ENCODE data around the gene CKAP2.

The CKAP2 gene

GRCh38 chr13:52411629-52412028, 43.6 kb upstream of the CKAP2 start:
- no peak overlapping the region for H2AFZ ChIP-seq (ENCODE audit: low read length)
- H3K36me3 ChIP-seq (replicated peaks; ENCODE audit: insufficient read depth, low read length), result no peaks in the 10 kb centered on the region
- no peaks in the 10 kb centered on the region for H3K79me2 ChIP-seq (ENCODE audit: low read length)
- H3K9ac ChIP-seq (ENCODE audit: low read length), result no peak overlapping the region
- H4K20me1 ChIP-seq (ENCODE audit: insufficient read depth, low read length), result no peaks in the 10 kb centered on the region
- no peaks in the 10 kb centered on the region for H3K9me2 ChIP-seq (replicated peaks; ENCODE audit: insufficient read depth, low read length)
- no peak overlapping the region for H3K4me3 ChIP-seq (ENCODE audit: low read length)
- DNase-seq, result no peak
- H3K9me3 ChIP-seq (replicated peaks; ENCODE audit: insufficient read depth, low read length), result no peaks in the 10 kb centered on the region
- no peak overlapping the region for H3K4me2 ChIP-seq (ENCODE audit: low read depth, low read length)
- no peak overlapping the region for H3K27ac ChIP-seq (ENCODE audit: low read length)
- H3K4me1 ChIP-seq (ENCODE audit: low read length), result no peaks in the 10 kb centered on the region
- no peaks in the 10 kb centered on the region for H3K27me3 ChIP-seq (replicated peaks; ENCODE audit: insufficient read depth, low read length)
- no peak for TF ChIP-seq EZH2phosphoT487 (IDR thresholded peaks at IDR 0.05; ENCODE audit: low read length)
- TF ChIP-seq, protein P1, sequence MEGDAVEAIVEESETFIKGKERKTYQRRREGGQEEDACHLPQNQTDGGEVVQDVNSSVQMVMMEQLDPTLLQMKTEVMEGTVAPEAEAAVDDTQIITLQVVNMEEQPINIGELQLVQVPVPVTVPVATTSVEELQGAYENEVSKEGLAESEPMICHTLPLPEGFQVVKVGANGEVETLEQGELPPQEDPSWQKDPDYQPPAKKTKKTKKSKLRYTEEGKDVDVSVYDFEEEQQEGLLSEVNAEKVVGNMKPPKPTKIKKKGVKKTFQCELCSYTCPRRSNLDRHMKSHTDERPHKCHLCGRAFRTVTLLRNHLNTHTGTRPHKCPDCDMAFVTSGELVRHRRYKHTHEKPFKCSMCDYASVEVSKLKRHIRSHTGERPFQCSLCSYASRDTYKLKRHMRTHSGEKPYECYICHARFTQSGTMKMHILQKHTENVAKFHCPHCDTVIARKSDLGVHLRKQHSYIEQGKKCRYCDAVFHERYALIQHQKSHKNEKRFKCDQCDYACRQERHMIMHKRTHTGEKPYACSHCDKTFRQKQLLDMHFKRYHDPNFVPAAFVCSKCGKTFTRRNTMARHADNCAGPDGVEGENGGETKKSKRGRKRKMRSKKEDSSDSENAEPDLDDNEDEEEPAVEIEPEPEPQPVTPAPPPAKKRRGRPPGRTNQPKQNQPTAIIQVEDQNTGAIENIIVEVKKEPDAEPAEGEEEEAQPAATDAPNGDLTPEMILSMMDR (IDR thresholded peaks at IDR 0.05; ENCODE audit: low read length), result no peak
- TF ChIP-seq EZH2 (optimal IDR thresholded peaks at IDR 0.05; ENCODE audit: low read depth, low read length), result no peak
- H3F3A ChIP-seq (ENCODE audit: insufficient read depth, low read length), result no peaks in the 10 kb centered on the region

DNA sequence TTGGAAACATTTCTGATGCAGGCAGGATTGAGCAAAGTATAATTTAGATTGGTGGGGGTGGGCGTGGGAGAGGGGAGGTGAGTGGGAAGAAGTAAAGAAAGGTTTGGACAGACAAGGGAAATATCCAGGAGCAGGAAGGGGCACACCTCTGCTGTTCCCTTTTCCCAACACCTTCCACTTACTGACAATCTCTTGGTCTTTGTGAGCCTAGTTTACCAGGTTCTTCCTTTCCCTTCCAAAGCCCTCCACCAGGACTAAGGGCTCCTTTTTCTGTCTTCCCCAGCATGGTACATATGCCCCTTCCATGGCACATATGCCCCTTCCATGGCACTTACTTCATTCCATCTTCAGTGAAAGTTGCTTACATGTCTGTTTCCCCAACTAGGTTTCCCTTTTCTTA, 43.1 kb upstream of the CKAP2 start:
- H3K4me1 ChIP-seq (ENCODE audit: low read length), result no peaks in the 10 kb centered on the region
- no peaks in the 10 kb centered on the region for H4K20me1 ChIP-seq (ENCODE audit: insufficient read depth, low read length)
- DNase-seq, result no peak
- no peaks in the 10 kb centered on the region for H3K9me3 ChIP-seq (replicated peaks; ENCODE audit: insufficient read depth, low read length)
- H3K9ac ChIP-seq (ENCODE audit: low read length), result no peak overlapping the region
- no peaks in the 10 kb centered on the region for H3K9me2 ChIP-seq (replicated peaks; ENCODE audit: insufficient read depth, low read length)
- TF ChIP-seq, protein P1 (IDR thresholded peaks at IDR 0.05; ENCODE audit: low read length), result no peak
- TF ChIP-seq EZH2phosphoT487 (IDR thresholded peaks at IDR 0.05; ENCODE audit: low read length), result no peak
- TF ChIP-seq EZH2 (optimal IDR thresholded peaks at IDR 0.05; ENCODE audit: low read depth, low read length), result no peak
- H2AFZ ChIP-seq (ENCODE audit: low read length), result no peak overlapping the region
- H3K36me3 ChIP-seq (replicated peaks; ENCODE audit: insufficient read depth, low read length), result no peaks in the 10 kb centered on the region
- H3K27me3 ChIP-seq (replicated peaks; ENCODE audit: insufficient read depth, low read length), result no peaks in the 10 kb centered on the region
- H3K79me2 ChIP-seq (ENCODE audit: low read length), result no peaks in the 10 kb centered on the region
- H3K27ac ChIP-seq (ENCODE audit: low read length), result no peak overlapping the region
- H3F3A ChIP-seq (ENCODE audit: insufficient read depth, low read length), result no peaks in the 10 kb centered on the region
- no peak overlapping the region for H3K4me2 ChIP-seq (ENCODE audit: low read depth, low read length)
- no peak overlapping the region for H3K4me3 ChIP-seq (ENCODE audit: low read length)

- Histone ChIP-seq H3F3A (ENCODE audit: insufficient read depth, low read length) (no peaks in the 10 kb centered on the region), H3K79me2 (ENCODE audit: low read length) (no peaks in the 10 kb centered on the region), H4K20me1 (ENCODE audit: insufficient read depth, low read length) (no peaks in the 10 kb centered on the region), H3K9ac (ENCODE audit: low read length) (no peak overlapping the region), H3K27ac (ENCODE audit: low read length) (no peak overlapping the region), H2AFZ (ENCODE audit: low read length) (no peak overlapping the region), H3K36me3 (replicated peaks; ENCODE audit: insufficient read depth, low read length) (no peaks in the 10 kb centered on the region), H3K4me1 (ENCODE audit: low read length) (no peaks in the 10 kb centered on the region), H3K4me2 (ENCODE audit: low read depth, low read length) (no peak overlapping the region), H3K9me2 (replicated peaks; ENCODE audit: insufficient read depth, low read length) (no peaks in the 10 kb centered on the region), H3K9me3 (replicated peaks; ENCODE audit: insufficient read depth, low read length) (no peaks in the 10 kb centered on the region), H3K4me3 (ENCODE audit: low read length) (no peak overlapping the region), H3K27me3 (replicated peaks; ENCODE audit: insufficient read depth, low read length) (no peaks in the 10 kb centered on the region)
- no peak for DNase-seq
- no peak for TF ChIP-seq EZH2 (optimal IDR thresholded peaks at IDR 0.05; ENCODE audit: low read depth, low read length)
- no peak for TF ChIP-seq EZH2phosphoT487 (IDR thresholded peaks at IDR 0.05; ENCODE audit: low read length)
- TF ChIP-seq, protein P1 (IDR thresholded peaks at IDR 0.05; ENCODE audit: low read length), result no peak
Observed at GRCh38 chr13:52414051-52414450, 41.2 kb upstream of the CKAP2 start.

Measured in MM.1S (cell line).